ENCODE data around the gene CNTN4.

CNTN4 gene

DNA sequence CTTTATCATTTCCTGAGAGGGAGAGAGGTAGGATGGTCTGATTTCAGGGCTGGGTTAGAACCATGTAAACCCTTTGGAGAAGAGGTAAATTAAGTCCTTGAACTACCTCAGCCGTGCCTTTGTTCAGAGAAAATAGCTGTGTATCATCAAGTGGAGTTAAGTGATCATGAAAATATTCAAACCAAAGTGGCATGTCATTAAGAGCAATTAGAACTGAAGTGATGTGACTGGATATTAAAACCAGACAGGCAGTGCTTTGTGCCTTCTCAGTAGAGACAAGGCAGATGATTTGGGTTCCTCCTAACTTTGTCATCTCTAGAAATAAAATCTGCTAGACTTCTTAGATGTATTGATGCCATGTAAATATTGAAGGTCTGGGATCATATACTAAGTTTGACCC is 840.0 kb downstream of the CNTN4 start:
- no peak overlapping the region for H3K4me3 ChIP-seq (ENCODE audit: low read length)
- no peak for DNase-seq (ENCODE audit: low read depth)
- TF ChIP-seq CTCF (IDR thresholded peaks at IDR 0.05; ENCODE audit: insufficient read depth, low read depth, low read length, missing control alignments): no peak

GRCh38 chr3:2940062-2940461 is 841.4 kb downstream of the CNTN4 start:
- no peak overlapping the region for H3K4me3 ChIP-seq (ENCODE audit: low read length)
- no peak for TF ChIP-seq CTCF (IDR thresholded peaks at IDR 0.05; ENCODE audit: insufficient read depth, low read depth, low read length, missing control alignments)
- no peak for DNase-seq (ENCODE audit: low read depth)

DNA sequence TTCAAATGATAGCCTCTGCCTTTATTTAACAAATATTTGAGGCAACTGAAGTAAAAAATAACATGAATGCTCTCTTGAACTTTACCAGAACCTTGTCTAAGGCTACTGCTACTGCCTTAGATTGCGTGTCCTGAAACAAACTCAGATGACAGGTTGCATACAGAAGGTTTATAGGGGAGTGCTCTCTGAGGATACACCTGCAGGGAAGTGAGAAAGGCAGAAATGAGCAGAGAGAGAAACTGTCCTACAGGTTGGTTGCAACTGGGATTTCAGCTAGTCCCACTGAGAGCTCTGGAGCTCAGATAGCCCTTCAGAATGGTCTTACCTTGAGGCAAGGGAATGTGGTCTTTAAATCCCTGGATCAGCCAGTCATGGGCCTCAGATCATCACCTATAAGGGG is 846.0 kb downstream of the CNTN4 start:
- H3K4me3 ChIP-seq (ENCODE audit: low read length): no peak overlapping the region
- no peak for DNase-seq (ENCODE audit: low read depth)
- TF ChIP-seq CTCF (IDR thresholded peaks at IDR 0.05; ENCODE audit: insufficient read depth, low read depth, low read length, missing control alignments): no peak

- DNase-seq (ENCODE audit: low read depth): no peak
- no peak overlapping the region for H3K4me3 ChIP-seq (ENCODE audit: low read length)
- TF ChIP-seq CTCF (IDR thresholded peaks at IDR 0.05; ENCODE audit: insufficient read depth, low read depth, low read length, missing control alignments): no peak
Measured at GRCh38 chr3:2945121-2945520, 846.5 kb downstream of the CNTN4 start.

GRCh38 chr3:2947536-2947935 is 848.9 kb downstream of the CNTN4 start:
- no peak for TF ChIP-seq CTCF (IDR thresholded peaks at IDR 0.05; ENCODE audit: insufficient read depth, low read depth, low read length, missing control alignments)
- no peak for DNase-seq (ENCODE audit: low read depth)
- H3K4me3 ChIP-seq (ENCODE audit: low read length): no peak overlapping the region

DNA sequence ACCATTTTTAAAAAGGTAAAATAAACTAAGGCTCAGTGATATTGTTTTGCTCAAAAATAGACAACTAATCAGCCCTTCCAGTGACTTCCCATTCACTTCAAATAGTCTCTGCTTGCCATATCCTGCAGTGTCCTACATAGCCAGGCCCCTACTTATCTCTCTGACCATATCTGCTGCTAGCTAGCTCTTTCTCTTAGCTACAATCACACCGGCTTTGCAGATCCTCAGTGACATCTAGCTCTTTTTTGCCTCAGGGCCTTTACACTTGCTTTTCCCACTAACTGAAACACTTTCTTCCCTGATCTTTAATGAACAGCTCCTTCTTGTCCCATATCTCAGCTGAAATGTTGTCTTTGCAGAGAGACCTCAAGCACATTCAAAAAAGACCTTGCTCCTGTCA is 850.2 kb downstream of the CNTN4 start:
- H3K4me3 ChIP-seq (ENCODE audit: low read length): no peak overlapping the region
- no peak for TF ChIP-seq CTCF (IDR thresholded peaks at IDR 0.05; ENCODE audit: insufficient read depth, low read depth, low read length, missing control alignments)
- no peak for DNase-seq (ENCODE audit: low read depth)

- no peak for DNase-seq (ENCODE audit: low read depth)
- TF ChIP-seq CTCF (IDR thresholded peaks at IDR 0.05; ENCODE audit: insufficient read depth, low read depth, low read length, missing control alignments): no peak
- H3K4me3 ChIP-seq (ENCODE audit: low read length): no peak overlapping the region
Measured at GRCh38 chr3:2950159-2950558, 851.5 kb downstream of the CNTN4 start.

Data from epithelial cell of esophagus (primary cell).